Osteoblast (primary cell): ENCODE measurements around the gene NUDCD2. TPM values are rescaled to one million over a fixed set of nuclear protein-coding genes. Genes with fewer than 3 reads are reported as not detected.

Experiments used
- DNase-seq: peaks from one replicate; pipeline ENCODE4 v3.0.0; 2011; ENCODE audit warnings: low spot score, mixed read lengths; ENCODE audit not compliant: insufficient read length; ENCODE audit errors: missing footprints
- H2AFZ ChIP-seq: 2 replicates; pipeline ENCODE4 v1.6.0; 2011; ENCODE audit warnings: mild to moderate bottlenecking, low read length
- H3K27ac ChIP-seq: 2 replicates; pipeline ENCODE4 v1.5.1; 2011; ENCODE audit warnings: mild to moderate bottlenecking, low read depth, low read length, moderate library complexity
- H3K27me3 ChIP-seq: 2 replicates; pipeline ENCODE4 v1.6.0; 2012; ENCODE audit warnings: mild to moderate bottlenecking, control low read depth, inconsistent platforms, low read length, moderate library complexity; ENCODE audit not compliant: insufficient read depth
- H3K36me3 ChIP-seq: 2 replicates; pipeline ENCODE4 v1.5.1; 2011; ENCODE audit warnings: mild to moderate bottlenecking, low read length, control low read depth, moderate library complexity; ENCODE audit not compliant: insufficient read depth
- H3K4me1 ChIP-seq: 2 replicates; pipeline ENCODE4 v1.5.1; 2011; ENCODE audit warnings: mild to moderate bottlenecking, low read length, control low read depth, moderate library complexity; ENCODE audit not compliant: insufficient read depth
- H3K4me2 ChIP-seq: 2 replicates; pipeline ENCODE4 v1.6.0; 2011; ENCODE audit warnings: mild to moderate bottlenecking, low read length; ENCODE audit not compliant: insufficient read depth
- H3K4me3 ChIP-seq: fragments of 200-600 bp; sonication (generic); 3 replicates; pipeline ENCODE4 v1.5.1; 2012; ENCODE audit warnings: mild to moderate bottlenecking, low read length, inconsistent platforms; ENCODE audit not compliant: insufficient read depth
- H3K79me2 ChIP-seq: 2 replicates; pipeline ENCODE4 v1.6.0; 2012; ENCODE audit warnings: mild to moderate bottlenecking, low read length, control low read depth, inconsistent platforms; ENCODE audit not compliant: insufficient read depth
- H3K9me3 ChIP-seq: 2 replicates; pipeline ENCODE4 v1.5.1; 2011; ENCODE audit warnings: low read depth, low read length, control low read depth
- H4K20me1 ChIP-seq: 2 replicates; pipeline ENCODE4 v1.6.0; 2012; ENCODE audit warnings: mild to moderate bottlenecking, low read length, control low read depth; ENCODE audit not compliant: insufficient read depth
- CTCF ChIP-seq: IDR thresholded peaks from 2 replicates; pipeline ENCODE4 v1.5.1; 2011; ENCODE audit warnings: mild to moderate bottlenecking, low read depth, low read length, moderate library complexity; ENCODE audit errors: extremely low read depth
- total RNA-seq: library from RNA; depleted of rRNA; stranded (reverse); fragments of >200 nt; gene quantifications from 2 replicates; pipeline ENCODE4 v1.2.3, GENCODE V29; 2012

NUDCD2 gene
- total RNA-seq, 1 donor = 7.2 TPM

DNA sequence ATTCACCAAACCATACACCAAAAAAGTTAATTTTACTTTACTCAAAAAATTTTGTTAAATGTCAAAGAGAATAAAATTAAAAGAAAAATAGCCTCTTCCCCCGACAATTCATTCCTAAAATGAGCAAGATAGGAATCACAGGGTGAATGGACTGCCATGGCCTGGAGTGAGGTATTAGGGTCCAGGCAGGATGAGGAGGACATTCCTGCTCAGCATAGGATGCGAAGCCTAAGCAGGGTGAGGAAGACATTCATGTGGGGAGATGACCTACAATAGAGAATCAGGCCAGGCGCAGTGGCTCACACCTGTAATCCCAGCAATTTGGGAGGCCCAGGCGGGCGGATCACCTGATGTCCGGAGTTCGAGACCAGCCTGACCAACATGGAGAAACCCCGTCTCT lies 8.4 kb downstream of the NUDCD2 start:
- no peaks in the 10 kb centered on the region for H4K20me1 ChIP-seq
- H3K27ac ChIP-seq = no peak overlapping the region
- H3K4me3 ChIP-seq = no peak overlapping the region
- H3K36me3 ChIP-seq = peaks cover 50% of the 10 kb centered on the region
- H3K27me3 ChIP-seq = no peaks in the 10 kb centered on the region
- no peaks in the 10 kb centered on the region for H3K79me2 ChIP-seq
- DNase-seq = no peak
- H3K4me2 ChIP-seq = no peak overlapping the region
- peaks cover 5% of the 10 kb centered on the region for H3K4me1 ChIP-seq
- no peak overlapping the region for H2AFZ ChIP-seq
- TF ChIP-seq CTCF = no peak
- no peaks in the 10 kb centered on the region for H3K9me3 ChIP-seq

DNA sequence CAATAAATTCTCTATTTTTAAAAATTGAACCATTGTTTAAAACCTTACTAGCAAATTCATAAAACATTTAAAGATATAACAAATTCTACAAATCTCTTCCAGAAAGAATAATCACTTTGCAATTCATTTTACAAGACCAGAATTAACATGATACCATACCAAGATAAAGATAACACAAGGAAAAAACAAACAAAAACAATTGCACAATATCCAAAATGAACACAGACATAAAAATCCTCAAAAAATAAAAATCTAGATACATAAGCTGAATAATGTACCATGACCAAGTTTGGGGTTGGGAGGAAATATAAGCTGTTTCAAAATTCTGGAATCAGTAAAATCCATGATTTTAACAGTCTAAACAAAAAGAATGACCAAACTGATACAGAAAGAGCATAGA lies 11.4 kb downstream of the NUDCD2 start:
- no peak for TF ChIP-seq CTCF

GRCh38 chr5:163447875-163448274 lies 12.0 kb downstream of the NUDCD2 start:
- Histone ChIP-seq H3K4me2 (no peak overlapping the region), H3K9me3 (no peaks in the 10 kb centered on the region), H3K4me1 (no peaks in the 10 kb centered on the region), H4K20me1 (no peaks in the 10 kb centered on the region), H3K4me3 (no peak overlapping the region), H3K36me3 (peaks cover 71% of the 10 kb centered on the region), H3K79me2 (peaks cover 3% of the 10 kb centered on the region), H3K27ac (no peak overlapping the region), H3K27me3 (no peaks in the 10 kb centered on the region), H2AFZ (no peak overlapping the region)
- TF ChIP-seq CTCF = no peak
- no peak for DNase-seq

More for the DNA sequence above, 11.4 kb downstream of the NUDCD2 start:
- Histone ChIP-seq H3K36me3 (peaks cover 66% of the 10 kb centered on the region), H4K20me1 (no peaks in the 10 kb centered on the region), H3K79me2 (peaks cover 3% of the 10 kb centered on the region), H3K9me3 (no peaks in the 10 kb centered on the region), H3K4me1 (peaks cover 2% of the 10 kb centered on the region), H3K4me2 (no peak overlapping the region), H2AFZ (no peak overlapping the region), H3K27me3 (no peaks in the 10 kb centered on the region), H3K27ac (no peak overlapping the region), H3K4me3 (no peak overlapping the region)
- DNase-seq = no peak

DNA sequence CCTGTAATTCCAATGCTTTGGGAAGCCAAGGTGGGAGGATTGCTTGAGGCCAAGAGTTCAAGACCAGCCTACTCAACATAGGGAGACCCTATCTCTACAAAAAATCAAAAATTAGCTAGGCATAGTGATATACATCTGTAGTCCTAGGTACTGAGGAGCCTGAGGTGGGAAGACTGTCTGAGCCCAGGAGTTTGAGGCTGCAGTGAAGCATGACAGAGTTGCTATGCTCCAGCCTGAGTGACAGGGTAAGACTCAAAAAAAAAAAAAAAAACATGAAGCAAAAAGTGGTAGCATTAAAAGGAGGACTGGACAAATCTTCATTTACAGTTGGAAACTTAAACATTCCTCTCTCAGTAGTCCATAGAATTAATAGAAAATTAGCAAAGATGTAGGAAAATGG lies 12.7 kb downstream of the NUDCD2 start:
- Histone ChIP-seq H3K27me3 (no peaks in the 10 kb centered on the region), H2AFZ (no peak overlapping the region), H3K36me3 (peaks cover 76% of the 10 kb centered on the region), H3K79me2 (peaks cover 8% of the 10 kb centered on the region), H3K9me3 (no peaks in the 10 kb centered on the region), H4K20me1 (no peaks in the 10 kb centered on the region), H3K4me2 (no peak overlapping the region), H3K27ac (no peak overlapping the region), H3K4me3 (no peak overlapping the region), H3K4me1 (no peaks in the 10 kb centered on the region)
- DNase-seq = no peak
- no peak for TF ChIP-seq CTCF
